Natural killer cell (primary cell): ENCODE results near the gene HDAC4. TPM values are rescaled to one million over a fixed set of nuclear protein-coding genes. Genes with fewer than 3 reads are reported as not detected.

ENCODE experiments used
- ATAC-seq, 3 donors: fragments of 150-1000 bp in 2 of 3; fragments of 200-7000 bp in 1 of 3; cut with Tn5 transposase; 1 replicate in 1 of 3; 2 replicates in 2 of 3; pipeline ENCODE4 v1.10.0; 2021; ENCODE audit warnings: mild to moderate bottlenecking in 2 of 3, moderate library complexity in 2 of 3
- DNase-seq, 2 donors: peaks; one replicate each; pipeline versions ENCODE4 v3.0.0 to v3.0.0-alpha.2; 2013 to 2021; ENCODE audit warnings: mixed read lengths in 1 of 2
- H3K27ac ChIP-seq: one replicate; pipeline ENCODE4 v1.5.1; 2013; ENCODE audit warnings: mild to moderate bottlenecking, low read length
- H3K27me3 ChIP-seq: one replicate; pipeline ENCODE4 v1.6.1; 2013; ENCODE audit warnings: low read length; ENCODE audit not compliant: control insufficient read depth, insufficient read depth
- H3K36me3 ChIP-seq: one replicate; pipeline ENCODE4 v1.6.1; 2013; ENCODE audit warnings: low read length; ENCODE audit not compliant: control insufficient read depth, insufficient read depth
- H3K4me1 ChIP-seq: one replicate; pipeline ENCODE4 v1.6.1; 2013; ENCODE audit warnings: low read length; ENCODE audit not compliant: control insufficient read depth, insufficient read depth
- H3K4me3 ChIP-seq: one replicate; pipeline ENCODE4 v1.5.1; 2013; ENCODE audit warnings: low read length
- H3K9me3 ChIP-seq: one replicate; pipeline ENCODE4 v1.6.1; 2013; ENCODE audit warnings: low read length; ENCODE audit not compliant: control insufficient read depth, insufficient read depth
- H3K27ac Mint-ChIP-seq, 2 donors: one replicate each; pipeline ENCODE4 v1.8.0; 2022; ENCODE audit warnings: mild to moderate bottlenecking in 2 of 2, mixed read lengths in 2 of 2, moderate library complexity in 1 of 2
- H3K27me3 Mint-ChIP-seq, 2 donors: one replicate each; pipeline ENCODE4 v1.8.0; 2022; ENCODE audit warnings: low read depth in 2 of 2, mixed read lengths in 2 of 2
- H3K36me3 Mint-ChIP-seq: one replicate; pipeline ENCODE4 v1.8.0; 2022; ENCODE audit warnings: mixed read lengths
- H3K4me1 Mint-ChIP-seq, 2 donors: one replicate each; pipeline ENCODE4 v1.8.0; 2022; ENCODE audit warnings: mixed read lengths in 2 of 2
- H3K4me3 Mint-ChIP-seq: one replicate; pipeline ENCODE4 v1.8.0; 2022; ENCODE audit warnings: mild to moderate bottlenecking, moderate library complexity, mixed read lengths
- H3K9me3 Mint-ChIP-seq, 2 donors: one replicate each; pipeline ENCODE4 v1.8.0; 2022; ENCODE audit warnings: mixed read lengths in 2 of 2
- WGBS: methylation state at CpG from one replicate; pipeline ENCODE4 v1.1.7; 2013; ENCODE audit warnings: missing lambda C conversion rate; ENCODE audit not compliant: insufficient coverage; 5-methylcytosine and 5-hydroxymethylcytosine counted together
- intact Hi-C: fragments of 100-400 bp; cut with micrococcal nuclease; formaldehyde crosslinking; loops from one replicate; pipeline ENCODE4 v1.14.2; 2022
- total RNA-seq, 4 donors: library from RNA; stranded (reverse); fragments of 120-200 nt in 1 of 4; gene quantifications; one replicate each; pipeline versions ENCODE4 v1.2.3 to v1.2.4, GENCODE V29; 2013 to 2022
- TF ChIP-seq, protein P1 (sequence below): fragments of 200-600 bp; IDR thresholded peaks from one replicate; pipeline ENCODE4 v1.8.0; 2022; ENCODE audit warnings: antibody characterized with exemption

Gene HDAC4
- total RNA-seq, 3 donors from 2014 or later (not counting 1 experiment from before 2014, with no cell fraction given), result 74.9 to 105 (median 100) TPM

DNA sequence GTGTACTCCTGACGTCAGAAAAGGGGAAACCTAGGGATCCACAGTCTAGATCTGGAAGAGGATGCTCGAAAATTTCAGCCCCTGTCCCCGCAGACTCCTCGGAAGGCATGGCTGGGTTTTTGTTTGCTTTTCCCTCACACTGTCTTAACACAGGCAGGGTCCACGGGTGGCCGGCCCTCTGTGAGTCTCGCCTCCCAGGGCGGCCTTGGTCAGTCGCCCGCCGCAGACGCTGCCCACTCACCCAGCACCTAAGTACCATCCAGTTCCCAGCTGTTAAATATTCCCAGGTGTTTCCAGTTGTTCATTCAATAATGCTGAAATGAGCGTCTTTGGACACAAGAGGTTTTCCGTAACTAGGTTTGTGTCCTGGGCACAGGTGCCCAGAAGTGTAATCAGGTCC lies 359.8 kb downstream of the HDAC4 start:
- DNase-seq (no peak), ATAC-seq (no peak)
- H3K27me3 Mint-ChIP-seq, result no peaks in the 10 kb centered on the region
- Histone ChIP-seq H3K36me3 (no peaks in the 10 kb centered on the region), H3K27ac (no peak overlapping the region), H3K4me3 (no peak overlapping the region), H3K9me3 (no peaks in the 10 kb centered on the region), H3K4me1 (no peaks in the 10 kb centered on the region), H3K27me3 (no peaks in the 10 kb centered on the region)
- H3K9me3 Mint-ChIP-seq, result no peaks in the 10 kb centered on the region
- H3K27ac Mint-ChIP-seq, result no peak overlapping the region
- TF ChIP-seq, protein P1, sequence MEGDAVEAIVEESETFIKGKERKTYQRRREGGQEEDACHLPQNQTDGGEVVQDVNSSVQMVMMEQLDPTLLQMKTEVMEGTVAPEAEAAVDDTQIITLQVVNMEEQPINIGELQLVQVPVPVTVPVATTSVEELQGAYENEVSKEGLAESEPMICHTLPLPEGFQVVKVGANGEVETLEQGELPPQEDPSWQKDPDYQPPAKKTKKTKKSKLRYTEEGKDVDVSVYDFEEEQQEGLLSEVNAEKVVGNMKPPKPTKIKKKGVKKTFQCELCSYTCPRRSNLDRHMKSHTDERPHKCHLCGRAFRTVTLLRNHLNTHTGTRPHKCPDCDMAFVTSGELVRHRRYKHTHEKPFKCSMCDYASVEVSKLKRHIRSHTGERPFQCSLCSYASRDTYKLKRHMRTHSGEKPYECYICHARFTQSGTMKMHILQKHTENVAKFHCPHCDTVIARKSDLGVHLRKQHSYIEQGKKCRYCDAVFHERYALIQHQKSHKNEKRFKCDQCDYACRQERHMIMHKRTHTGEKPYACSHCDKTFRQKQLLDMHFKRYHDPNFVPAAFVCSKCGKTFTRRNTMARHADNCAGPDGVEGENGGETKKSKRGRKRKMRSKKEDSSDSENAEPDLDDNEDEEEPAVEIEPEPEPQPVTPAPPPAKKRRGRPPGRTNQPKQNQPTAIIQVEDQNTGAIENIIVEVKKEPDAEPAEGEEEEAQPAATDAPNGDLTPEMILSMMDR, result no peak
- intact Hi-C loops, result no loop called here
- no peaks in the 10 kb centered on the region for H3K36me3 Mint-ChIP-seq
- H3K4me1 Mint-ChIP-seq, result peaks cover 0 to 5% of the 10 kb centered on the region in 2 donors
- WGBS, result 84% methylated on average over 14 of the region's 14 CpGs
- H3K4me3 Mint-ChIP-seq, result no peak overlapping the region

DNA sequence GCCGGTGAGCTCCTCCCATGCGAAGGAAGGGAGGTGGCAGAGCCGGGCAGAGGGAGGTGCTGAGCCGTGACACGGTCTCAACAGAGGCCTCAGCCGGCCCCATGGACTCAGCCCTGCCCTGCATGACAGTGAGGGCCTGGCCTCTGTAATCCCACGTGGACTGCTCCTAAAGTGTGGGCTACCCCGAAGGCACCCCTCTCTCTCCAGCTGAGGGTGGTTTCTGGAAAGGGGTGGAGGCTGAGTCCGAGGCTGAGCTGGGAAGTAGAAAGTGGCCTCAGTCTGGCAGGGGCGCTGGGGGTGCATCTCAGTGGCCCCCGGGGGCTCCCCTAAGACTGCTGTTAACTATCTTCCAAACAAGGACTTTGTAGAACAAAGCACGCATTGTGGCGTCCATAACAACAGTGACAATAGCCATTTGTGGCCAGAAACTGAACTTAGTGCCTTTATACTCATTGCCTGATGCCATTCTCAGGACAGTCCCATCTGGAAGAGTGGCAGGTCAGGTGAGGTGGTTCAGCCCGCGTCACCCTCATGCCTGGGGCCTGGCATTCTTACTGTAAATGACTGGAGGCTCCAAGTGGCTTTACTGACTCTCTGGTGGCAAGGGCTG lies 360.6 kb downstream of the HDAC4 start:
- intact Hi-C loops, result no loop called here
- no peaks in the 10 kb centered on the region for H3K27me3 ChIP-seq
- Mint-ChIP-seq H3K4me1 (peaks cover 0 to 5% of the 10 kb centered on the region in 2 donors), H3K36me3 (no peaks in the 10 kb centered on the region), H3K9me3 (no peaks in the 10 kb centered on the region), H3K27me3 (no peaks in the 10 kb centered on the region), H3K4me3 (no peak overlapping the region), H3K27ac (no peak overlapping the region)
- H3K4me3 ChIP-seq, result no peak overlapping the region
- no peaks in the 10 kb centered on the region for H3K9me3 ChIP-seq
- no peak for ATAC-seq
- peaks cover 3% of the 10 kb centered on the region for H3K4me1 ChIP-seq
- no peaks in the 10 kb centered on the region for H3K36me3 ChIP-seq
- no peak for DNase-seq
- WGBS, result 91% methylated on average over 15 of the region's 15 CpGs
- H3K27ac ChIP-seq, result no peak overlapping the region
- TF ChIP-seq, protein P1, result no peak

DNA sequence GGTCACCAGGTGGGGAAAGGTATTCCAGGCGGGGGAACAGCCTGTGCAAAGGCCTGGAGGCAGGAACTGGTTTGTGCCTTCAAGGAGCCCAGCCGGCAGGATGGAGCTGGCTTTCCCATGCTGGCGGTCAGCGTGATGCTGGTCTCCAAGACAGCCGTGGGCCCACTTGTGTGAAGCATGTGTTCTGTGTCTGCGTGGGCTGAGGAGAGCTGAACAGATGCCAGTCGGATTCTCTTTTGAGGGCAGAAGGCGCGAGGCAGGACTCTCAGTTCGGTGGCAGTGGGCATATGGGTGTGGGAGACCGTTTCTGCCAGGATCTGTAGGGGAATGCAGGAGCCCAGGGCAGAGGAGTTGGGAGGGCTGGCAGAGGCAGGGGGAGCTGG lies 361.4 kb downstream of the HDAC4 start:
- ATAC-seq (no peak), DNase-seq (no peak)
- no peaks in the 10 kb centered on the region for H3K36me3 Mint-ChIP-seq
- Histone ChIP-seq H3K9me3 (no peaks in the 10 kb centered on the region), H3K27me3 (no peaks in the 10 kb centered on the region), H3K27ac (no peak overlapping the region), H3K4me1 (peaks cover 3% of the 10 kb centered on the region), H3K4me3 (no peak overlapping the region), H3K36me3 (no peaks in the 10 kb centered on the region)
- TF ChIP-seq, protein P1, result no peak
- H3K4me1 Mint-ChIP-seq, result peaks cover 0 to 5% of the 10 kb centered on the region in 2 donors
- no peak overlapping the region for H3K27ac Mint-ChIP-seq
- intact Hi-C loops, result loop anchor here (5.0 kb wide), 1 partner anchor 1108 kb away; no protein-coding TSS in a partner anchor
- H3K9me3 Mint-ChIP-seq, result no peaks in the 10 kb centered on the region
- WGBS, result 81% methylated on average over 11 of the region's 11 CpGs
- H3K4me3 Mint-ChIP-seq, result no peak overlapping the region
- peaks cover 1 to 4% of the 10 kb centered on the region in 2 donors for H3K27me3 Mint-ChIP-seq
